K562 (cell line): ENCODE data around the gene MARCHF3. TPM values are rescaled to one million over a fixed set of nuclear protein-coding genes. Genes with fewer than 3 reads are reported as not detected.

ENCODE experiments used
- ATAC-seq: fragments of 200-7000 bp; cut with Tn5 transposase; 3 replicates; pipeline ENCODE4 v1.9.1; 2020; ENCODE audit warnings: moderate library complexity
- BruUV-seq: library from RNA; stranded (reverse); fragments of 400-500 nt; replicated peaks from 2 replicates; lab custom pipeline; 2021; lab: Mats Ljungman, UMichigan
- CTCF ChIA-PET: fragments of 300-600 bp; formaldehyde crosslinking; extraction: SDS; loops from one replicate; lab custom pipeline; 2021; ENCODE audit warnings: low intra/inter-chr PET ratio; lab: Yijun Ruan, JAX
- POLR2A ChIA-PET: fragments of 300-600, 350-650 bp; sonication (Branson Sonifier 250); formaldehyde crosslinking; extraction: SDS; loops from one replicate; lab custom pipeline; 2021; ENCODE audit warnings: antibody characterized with exemption, inconsistent platforms; lab: Yijun Ruan, JAX
- DNase-seq, 4 experiments: peaks; one replicate each; pipeline versions ENCODE4 v3.0.0 to v3.0.0-alpha.2; 2011 to 2018; ENCODE audit warnings: low spot score in 3 of 4, mixed read lengths in 3 of 4; ENCODE audit errors: extremely low read depth in 1 of 4
- FAIRE-seq: peaks from 2 replicates; lab custom pipeline; 2011; peaks lifted over from hg19 to GRCh38; lab: Jason Lieb, UNC
- H2AFZ ChIP-seq: 2 replicates; pipeline ENCODE4 v1.6.0; 2011; ENCODE audit warnings: low read depth, low read length, control low read depth, inconsistent platforms
- H3K27ac ChIP-seq: fragments of 200-600 bp; 3 replicates; pipeline ENCODE4 v1.8.0; 2011; ENCODE audit warnings: low read depth, mild to moderate bottlenecking, control low read depth, inconsistent platforms, low read length, moderate library complexity, mixed read lengths; ENCODE audit errors: extremely low read depth
- H3K27me3 ChIP-seq, 2 experiments: fragments of 300-600 bp in 1 of 2; 2 replicates in 1 of 2; 3 replicates in 1 of 2; pipeline versions ENCODE4 v1.6.0 to v1.8.0; 2011; ENCODE audit warnings: inconsistent platforms in 2 of 2, low read length in 2 of 2, mild to moderate bottlenecking in 1 of 2, mixed read lengths in 1 of 2, moderate library complexity in 1 of 2; ENCODE audit not compliant: control insufficient read depth in 2 of 2, insufficient read depth in 2 of 2
- H3K36me3 ChIP-seq: fragments of 300-600 bp; 3 replicates; pipeline ENCODE4 v1.8.0; 2011; ENCODE audit warnings: mild to moderate bottlenecking, low read length, inconsistent platforms; ENCODE audit not compliant: control insufficient read depth, insufficient read depth
- H3K4me1 ChIP-seq, 2 experiments: fragments of 200-600 bp in 1 of 2; replicated peaks in 1 of 2; 2 replicates in 1 of 2; 3 replicates in 1 of 2; pipeline versions ENCODE4 v1.5.1 to v1.8.0; 2011; ENCODE audit warnings: inconsistent platforms in 2 of 2, low read length in 2 of 2, mild to moderate bottlenecking in 1 of 2, mixed read lengths in 1 of 2, moderate library complexity in 1 of 2; ENCODE audit not compliant: control insufficient read depth in 2 of 2, insufficient read depth in 2 of 2
- H3K4me2 ChIP-seq: 2 replicates; pipeline ENCODE4 v1.6.1; 2011; ENCODE audit warnings: low read length, control low read depth, inconsistent platforms, mixed read lengths; ENCODE audit not compliant: insufficient read depth
- H3K4me3 ChIP-seq: fragments of 200-600 bp; sonication (generic), shearing (Covaris generic); 2 replicates; pipeline ENCODE4 v1.5.1; 2016; ENCODE audit warnings: control low read depth, inconsistent platforms
- H3K79me2 ChIP-seq: fragments of 200-600 bp; 3 replicates; pipeline ENCODE4 v1.8.0; 2011; ENCODE audit warnings: low read length, inconsistent platforms; ENCODE audit not compliant: control insufficient read depth, insufficient read depth
- H3K9ac ChIP-seq, 2 experiments: 2 replicates each; pipeline versions ENCODE4 v1.6.0 to v1.6.1; 2011; ENCODE audit warnings: low read depth in 2 of 2, low read length in 2 of 2, control low read depth in 1 of 2, inconsistent platforms in 1 of 2, mild to moderate bottlenecking in 1 of 2, mixed read lengths in 1 of 2; ENCODE audit not compliant: insufficient read depth in 1 of 2
- H3K9me1 ChIP-seq: one replicate; pipeline ENCODE4 v1.6.0; 2011; ENCODE audit warnings: inconsistent platforms, mild to moderate bottlenecking, low read length, moderate library complexity; ENCODE audit not compliant: control insufficient read depth, insufficient read depth
- H3K9me3 ChIP-seq: replicated peaks from 2 replicates; pipeline ENCODE4 v1.5.1; 2011; ENCODE audit warnings: low read depth, low read length, inconsistent platforms; ENCODE audit not compliant: control insufficient read depth, insufficient read depth
- H4K20me1 ChIP-seq: replicated peaks from 2 replicates; pipeline ENCODE4 v1.6.1; 2011; ENCODE audit warnings: low read length, inconsistent platforms, mixed read lengths; ENCODE audit not compliant: control insufficient read depth, insufficient read depth
- ARNT ChIP-seq, 2 experiments: fragments of 450-650 bp; IDR thresholded peaks; 2 replicates each; pipeline ENCODE4 v1.6.1; 2016; ENCODE audit warnings: mild to moderate bottlenecking in 1 of 2
- BCL6 ChIP-seq: fragments of 250-450 bp; sonication (Bioruptor Pico); IDR thresholded peaks from 2 replicates; pipeline ENCODE4 v1.4.0; 2020
- COPS2 ChIP-seq: fragments of 450-650 bp; conservative IDR thresholded peaks from 2 replicates; pipeline ENCODE4 v1.6.1; 2016; ENCODE audit warnings: mild to moderate bottlenecking, moderate library complexity
- HLTF ChIP-seq: fragments of 450-650 bp; IDR thresholded peaks from 2 replicates; pipeline ENCODE4 v1.6.1; 2016
- MAFG ChIP-seq: fragments of 450-650 bp; conservative IDR thresholded peaks from 2 replicates; pipeline ENCODE4 v1.6.1; 2016; ENCODE audit warnings: missing genetic modification characterization, missing compliant biosample characterization
- PTBP1 ChIP-seq: fragments of 200-400 bp; formaldehyde crosslinking; IDR thresholded peaks from 2 replicates; pipeline ENCODE4 v1.6.1; 2017; ENCODE audit warnings: low read depth, low read length
- RAD21 ChIP-seq, 2 experiments: fragments of 250-450 bp in 1 of 2; fragments of 450-650 bp in 1 of 2; sonication (Bioruptor Pico) in 1 of 2; formaldehyde crosslinking in 1 of 2; IDR thresholded peaks in 1 of 2; conservative IDR thresholded peaks in 1 of 2; 2 replicates each; pipeline versions ENCODE4 v1.4.0 to v1.8.0; 2020 to 2022; ENCODE audit warnings: mild to moderate bottlenecking in 2 of 2, moderate library complexity in 1 of 2
- SREBF1 ChIP-seq: fragments of 150-350 bp; IDR thresholded peaks from 2 replicates; pipeline ENCODE4 v1.6.1; 2014; ENCODE audit warnings: antibody characterized with exemption, low read depth, low read length, borderline replicate concordance
- SRSF3 ChIP-seq: fragments of 200-400 bp; formaldehyde crosslinking; IDR thresholded peaks from 2 replicates; pipeline ENCODE4 v1.6.1; 2016; ENCODE audit warnings: mild to moderate bottlenecking, low read length, moderate library complexity; ENCODE audit not compliant: insufficient read depth
- TARDBP ChIP-seq: fragments of 450-650 bp; IDR thresholded peaks from 2 replicates; pipeline ENCODE4 v1.6.1; 2016
- ZNF584 ChIP-seq: fragments of 200-800 bp; sonication (Bioruptor generic); IDR thresholded peaks from 2 replicates; pipeline ENCODE4 v1.6.1; 2016; ENCODE audit warnings: low read depth, mild to moderate bottlenecking, missing genetic modification characterization, missing compliant biosample characterization
- WGBS: fragments of 100-300 bp; shearing (Covaris generic); methylation state at CpG from one replicate; pipeline ENCODE4 v1.1.6; 2016; ENCODE audit warnings: low coverage, mixed read lengths; ENCODE audit not compliant: insufficient coverage; ENCODE audit errors: missing lambda C conversion rate; 5-methylcytosine and 5-hydroxymethylcytosine counted together
- in situ Hi-C: fragments of 300-500 bp; cut with MboI; formaldehyde crosslinking; loops from 4 replicates; pipeline ENCODE4 v1.15.0; 2018; ENCODE audit warnings: inconsistent platforms, mixed read lengths
- intact Hi-C: fragments of 100-400 bp; cut with micrococcal nuclease; formaldehyde crosslinking; loops from 2 replicates; pipeline ENCODE4 v1.14.2; 2022
- polyA plus RNA-seq, 8 experiments: library from polyadenylated mRNA; depleted of rRNA in 4 of 8; stranded (reverse) in 5 of 8; unstranded in 3 of 8; fragments of >200 nt; fragmentation: Nextera tagmentation in 2 of 8; fragmentation: Illumina TruSeq in 1 of 8; extraction: Ambion mirVana in 2 of 8; extraction: Trizol in 1 of 8; gene quantifications; 2 replicates each; pipeline versions ENCODE4 v1.2.1 to v1.2.3, GENCODE V29; 2011 to 2014; ENCODE audit warnings: inconsistent platforms in 1 of 8, missing spikeins in 1 of 8
- total RNA-seq, 7 experiments: library from RNA; depleted of rRNA in 6 of 7; stranded (reverse); fragments of >200 nt in 6 of 7; fragmentation: Illumina TruSeq in 2 of 7; extraction: Trizol in 2 of 7; gene quantifications; 2 replicates each; pipeline versions ENCODE4 v1.2.1 to v1.2.3, GENCODE V29; 2011 to 2021; ENCODE audit warnings: low replicate concordance in 1 of 7
- TF ChIP-seq, protein P1 (sequence below): fragments of 250-450 bp; sonication (Bioruptor Pico); IDR thresholded peaks from 2 replicates; pipeline ENCODE4 v1.5.0; 2020; ENCODE audit warnings: mild to moderate bottlenecking, borderline replicate concordance
- TF ChIP-seq, protein P2 (sequence below): sonication (generic); formaldehyde crosslinking; IDR thresholded peaks from 2 replicates; pipeline ENCODE4 v1.8.0; 2022; ENCODE audit warnings: mild to moderate bottlenecking, missing genetic modification reagents

Gene MARCHF3
- total and polyA plus RNA-seq, 9 of the 15 experiments (the other 6 are each of a cell fraction or from before 2014, with no cell fraction given) = 5.6 to 37.4 (median 16.5) TPM

DNA sequence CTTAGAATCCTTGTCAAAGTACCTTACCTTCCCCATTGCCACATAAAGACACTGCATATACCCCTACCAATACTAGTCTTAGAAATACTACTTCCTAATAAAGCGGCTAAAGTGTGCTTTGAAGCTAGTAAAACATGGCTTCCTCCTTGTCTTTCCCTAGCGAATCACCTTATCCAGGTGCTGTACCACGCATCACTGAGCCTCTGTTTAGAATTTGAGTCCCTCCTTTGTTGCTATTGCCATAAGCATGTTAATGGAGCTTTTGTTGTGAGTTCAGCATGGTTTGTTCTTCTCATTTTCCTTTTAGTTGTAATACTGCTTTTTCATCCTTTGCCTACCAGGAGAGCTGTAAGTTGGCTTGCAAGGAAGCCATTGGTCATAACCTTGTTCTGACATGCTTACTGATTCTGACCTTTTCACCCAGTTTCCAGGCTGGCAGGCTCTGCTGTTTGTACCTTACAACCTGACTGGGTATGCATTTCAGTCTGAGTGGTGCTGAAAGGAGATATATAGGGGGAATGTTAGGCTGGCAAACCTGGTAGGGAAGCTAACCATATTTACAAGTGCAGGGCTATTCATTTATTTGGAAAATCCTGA is 203.6 kb downstream of the MARCHF3 start:
- Histone ChIP-seq H3K9ac (no peak overlapping the region), H3K4me3 (no peak overlapping the region), H3K36me3 (peaks cover 98% of the 10 kb centered on the region), H3K4me1 (no peaks in the 10 kb centered on the region), H3K9me3 (no peaks in the 10 kb centered on the region), H3K27ac (no peak overlapping the region), H3K79me2 (no peaks in the 10 kb centered on the region; the same call in 2 of the 3 replicates), H3K27me3 (no peaks in the 10 kb centered on the region), H2AFZ (no peak overlapping the region), H3K4me2 (no peak overlapping the region), H4K20me1 (no peaks in the 10 kb centered on the region), H3K9me1 (no peaks in the 10 kb centered on the region)
- DNase-seq = no peak
- no peak for ATAC-seq
- FAIRE-seq = no peak
- no TSS peak for BruUV-seq
- in situ Hi-C loops (no loop called here), intact Hi-C loops (no loop called here)
- 62% methylated on average over 3 of the region's 3 CpGs for WGBS
- CTCF ChIA-PET = no interaction called here
- POLR2A ChIA-PET = interaction anchor here (0.7 to 1.2 kb wide), 3 partner anchors 11 to 15 kb away, joined by 3 read pairs; no protein-coding TSS in a partner anchor
- TF ChIP-seq PTBP1 (no peak), TARDBP (no peak), HLTF (no peak), RAD21 (CRISPR knock-in tag; conservative IDR thresholded peaks at IDR 0.05 in 1 of 2, IDR thresholded peaks at IDR 0.05 in 1 of 2) (no peak), COPS2 (no peak), MAFG (tag) (no peak), BCL6 (CRISPR knock-in tag) (no peak), SREBF1 (no peak), ZNF584 (CRISPR knock-in tag) (no peak), ARNT (IDR thresholded peaks at IDR 0.05) (no peak), SRSF3 (no peak)
- TF ChIP-seq, protein P1, sequence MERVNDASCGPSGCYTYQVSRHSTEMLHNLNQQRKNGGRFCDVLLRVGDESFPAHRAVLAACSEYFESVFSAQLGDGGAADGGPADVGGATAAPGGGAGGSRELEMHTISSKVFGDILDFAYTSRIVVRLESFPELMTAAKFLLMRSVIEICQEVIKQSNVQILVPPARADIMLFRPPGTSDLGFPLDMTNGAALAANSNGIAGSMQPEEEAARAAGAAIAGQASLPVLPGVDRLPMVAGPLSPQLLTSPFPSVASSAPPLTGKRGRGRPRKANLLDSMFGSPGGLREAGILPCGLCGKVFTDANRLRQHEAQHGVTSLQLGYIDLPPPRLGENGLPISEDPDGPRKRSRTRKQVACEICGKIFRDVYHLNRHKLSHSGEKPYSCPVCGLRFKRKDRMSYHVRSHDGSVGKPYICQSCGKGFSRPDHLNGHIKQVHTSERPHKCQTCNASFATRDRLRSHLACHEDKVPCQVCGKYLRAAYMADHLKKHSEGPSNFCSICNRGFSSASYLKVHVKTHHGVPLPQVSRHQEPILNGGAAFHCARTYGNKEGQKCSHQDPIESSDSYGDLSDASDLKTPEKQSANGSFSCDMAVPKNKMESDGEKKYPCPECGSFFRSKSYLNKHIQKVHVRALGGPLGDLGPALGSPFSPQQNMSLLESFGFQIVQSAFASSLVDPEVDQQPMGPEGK = no peak
- TF ChIP-seq, protein P2, sequence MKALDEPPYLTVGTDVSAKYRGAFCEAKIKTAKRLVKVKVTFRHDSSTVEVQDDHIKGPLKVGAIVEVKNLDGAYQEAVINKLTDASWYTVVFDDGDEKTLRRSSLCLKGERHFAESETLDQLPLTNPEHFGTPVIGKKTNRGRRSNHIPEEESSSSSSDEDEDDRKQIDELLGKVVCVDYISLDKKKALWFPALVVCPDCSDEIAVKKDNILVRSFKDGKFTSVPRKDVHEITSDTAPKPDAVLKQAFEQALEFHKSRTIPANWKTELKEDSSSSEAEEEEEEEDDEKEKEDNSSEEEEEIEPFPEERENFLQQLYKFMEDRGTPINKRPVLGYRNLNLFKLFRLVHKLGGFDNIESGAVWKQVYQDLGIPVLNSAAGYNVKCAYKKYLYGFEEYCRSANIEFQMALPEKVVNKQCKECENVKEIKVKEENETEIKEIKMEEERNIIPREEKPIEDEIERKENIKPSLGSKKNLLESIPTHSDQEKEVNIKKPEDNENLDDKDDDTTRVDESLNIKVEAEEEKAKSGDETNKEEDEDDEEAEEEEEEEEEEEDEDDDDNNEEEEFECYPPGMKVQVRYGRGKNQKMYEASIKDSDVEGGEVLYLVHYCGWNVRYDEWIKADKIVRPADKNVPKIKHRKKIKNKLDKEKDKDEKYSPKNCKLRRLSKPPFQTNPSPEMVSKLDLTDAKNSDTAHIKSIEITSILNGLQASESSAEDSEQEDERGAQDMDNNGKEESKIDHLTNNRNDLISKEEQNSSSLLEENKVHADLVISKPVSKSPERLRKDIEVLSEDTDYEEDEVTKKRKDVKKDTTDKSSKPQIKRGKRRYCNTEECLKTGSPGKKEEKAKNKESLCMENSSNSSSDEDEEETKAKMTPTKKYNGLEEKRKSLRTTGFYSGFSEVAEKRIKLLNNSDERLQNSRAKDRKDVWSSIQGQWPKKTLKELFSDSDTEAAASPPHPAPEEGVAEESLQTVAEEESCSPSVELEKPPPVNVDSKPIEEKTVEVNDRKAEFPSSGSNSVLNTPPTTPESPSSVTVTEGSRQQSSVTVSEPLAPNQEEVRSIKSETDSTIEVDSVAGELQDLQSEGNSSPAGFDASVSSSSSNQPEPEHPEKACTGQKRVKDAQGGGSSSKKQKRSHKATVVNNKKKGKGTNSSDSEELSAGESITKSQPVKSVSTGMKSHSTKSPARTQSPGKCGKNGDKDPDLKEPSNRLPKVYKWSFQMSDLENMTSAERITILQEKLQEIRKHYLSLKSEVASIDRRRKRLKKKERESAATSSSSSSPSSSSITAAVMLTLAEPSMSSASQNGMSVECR (CRISPR knock-in tag) = no peak
